H9 (cell line): ENCODE measurements around the gene MSI2. TPM values are rescaled to one million over a fixed set of nuclear protein-coding genes. Genes with fewer than 3 reads are reported as not detected.

ENCODE experiments used
- DNase-seq: peaks from one replicate; pipeline ENCODE4 v3.0.0-alpha.2; 2017
- H2AFZ ChIP-seq: one replicate; pipeline ENCODE4 v1.6.1; 2013; ENCODE audit warnings: mild to moderate bottlenecking, low read length, control low read depth, moderate library complexity
- H2AK5ac ChIP-seq: 2 replicates; pipeline ENCODE4 v1.6.1; 2013; ENCODE audit warnings: low read length, control low read depth, mixed read lengths; ENCODE audit not compliant: insufficient read length
- H2BK120ac ChIP-seq: one replicate; pipeline ENCODE4 v1.6.1; 2013; ENCODE audit warnings: low read depth, mild to moderate bottlenecking, low read length, control low read depth, inconsistent platforms; ENCODE audit not compliant: poor library complexity, severe bottlenecking
- H2BK12ac ChIP-seq: 2 replicates; pipeline ENCODE4 v1.6.1; 2013; ENCODE audit warnings: low read length, control low read depth, mixed read lengths, low read depth; ENCODE audit not compliant: insufficient read length
- H2BK15ac ChIP-seq: 2 replicates; pipeline ENCODE4 v1.6.1; 2013; ENCODE audit warnings: low read depth, low read length, control low read depth
- H2BK20ac ChIP-seq: one replicate; pipeline ENCODE4 v1.6.1; 2013; ENCODE audit warnings: low read depth, mild to moderate bottlenecking, low read length, control low read depth, inconsistent platforms; ENCODE audit not compliant: poor library complexity, severe bottlenecking
- H2BK5ac ChIP-seq: 2 replicates; pipeline ENCODE4 v1.6.1; 2013; ENCODE audit warnings: low read length, control low read depth, mixed read lengths; ENCODE audit not compliant: insufficient read length
- H3K14ac ChIP-seq: 2 replicates; pipeline ENCODE4 v1.6.1; 2013; ENCODE audit warnings: low read length, control low read depth; ENCODE audit not compliant: insufficient read depth
- H3K18ac ChIP-seq: 2 replicates; pipeline ENCODE4 v1.6.1; 2013; ENCODE audit warnings: low read depth, mild to moderate bottlenecking, mixed read lengths, low read length, control low read depth; ENCODE audit not compliant: insufficient read length
- H3K23ac ChIP-seq: 2 replicates; pipeline ENCODE4 v1.6.1; 2013; ENCODE audit warnings: low read length, control low read depth, mixed read lengths, low read depth; ENCODE audit not compliant: insufficient read length
- H3K23me2 ChIP-seq: 2 replicates; pipeline ENCODE4 v1.6.1; 2013; ENCODE audit warnings: low read depth, mild to moderate bottlenecking, mixed read lengths, low read length, control low read depth; ENCODE audit not compliant: insufficient read length, poor library complexity, severe bottlenecking
- H3K27ac ChIP-seq: 2 replicates; pipeline ENCODE4 v1.5.1; 2013; ENCODE audit warnings: low read length, control low read depth, mixed read lengths, low read depth; ENCODE audit not compliant: insufficient read length
- H3K27me3 ChIP-seq: 2 replicates; pipeline ENCODE4 v1.6.1; 2013; ENCODE audit warnings: low read length, control low read depth, inconsistent platforms; ENCODE audit not compliant: insufficient read depth
- H3K4ac ChIP-seq: 2 replicates; pipeline ENCODE4 v1.6.1; 2013; ENCODE audit warnings: low read depth, mild to moderate bottlenecking, control low read depth, inconsistent platforms, low read length, moderate library complexity
- H3K4me1 ChIP-seq: 2 replicates; pipeline ENCODE4 v1.6.1; 2013; ENCODE audit warnings: low read length, control low read depth, inconsistent platforms; ENCODE audit not compliant: insufficient read depth
- H3K4me2 ChIP-seq: 2 replicates; pipeline ENCODE4 v1.6.1; 2013; ENCODE audit warnings: low read length, control low read depth, mixed read lengths; ENCODE audit not compliant: insufficient read length, insufficient read depth
- H3K56ac ChIP-seq: 2 replicates; pipeline ENCODE4 v1.6.1; 2013; ENCODE audit warnings: low read depth, mild to moderate bottlenecking, mixed read lengths, low read length, control low read depth; ENCODE audit not compliant: insufficient read length
- H3K79me1 ChIP-seq: 2 replicates; pipeline ENCODE4 v1.6.1; 2013; ENCODE audit warnings: low read depth, mild to moderate bottlenecking, moderate library complexity, low read length, control low read depth, inconsistent platforms; ENCODE audit not compliant: insufficient read depth, poor library complexity, severe bottlenecking
- H3K79me2 ChIP-seq: 2 replicates; pipeline ENCODE4 v1.6.1; 2013; ENCODE audit warnings: low read length, control low read depth, inconsistent platforms; ENCODE audit not compliant: insufficient read depth
- H3K9ac ChIP-seq: 2 replicates; pipeline ENCODE4 v1.6.1; 2013; ENCODE audit warnings: low read length, control low read depth, mixed read lengths; ENCODE audit not compliant: insufficient read length; ENCODE audit errors: extremely low read depth
- H3K9me3 ChIP-seq: one replicate; pipeline ENCODE4 v1.6.1; 2013; ENCODE audit warnings: low read depth, low read length, inconsistent platforms; ENCODE audit not compliant: control insufficient read depth
- H3T11ph ChIP-seq: one replicate; pipeline ENCODE4 v1.6.1; 2013; ENCODE audit warnings: mild to moderate bottlenecking, low read length, control low read depth, inconsistent platforms
- H4K20me1 ChIP-seq: one replicate; pipeline ENCODE4 v1.6.1; 2013; ENCODE audit not compliant: control insufficient read depth, insufficient read length, insufficient read depth
- H4K5ac ChIP-seq: 2 replicates; pipeline ENCODE4 v1.6.1; 2013; ENCODE audit warnings: low read depth, mild to moderate bottlenecking, mixed read lengths, low read length, control low read depth; ENCODE audit not compliant: insufficient read length
- H4K8ac ChIP-seq: replicated peaks from 2 replicates; pipeline ENCODE4 v1.6.1; 2013; ENCODE audit warnings: low read length, control low read depth, mixed read lengths, low read depth; ENCODE audit not compliant: insufficient read length
- H4K91ac ChIP-seq: 2 replicates; pipeline ENCODE4 v1.6.1; 2013; ENCODE audit warnings: low read depth, mild to moderate bottlenecking, moderate library complexity, mixed read lengths, low read length, control low read depth; ENCODE audit not compliant: insufficient read length
- H3K27ac Mint-ChIP-seq, 3 experiments: 2 replicates in 2 of 3; 3 replicates in 1 of 3; pipeline ENCODE4 v1.8.0; 2020 to 2021; ENCODE audit warnings: mixed read lengths in 3 of 3, mild to moderate bottlenecking in 1 of 3, moderate library complexity in 1 of 3
- H3K27me3 Mint-ChIP-seq: 2 replicates; pipeline ENCODE4 v1.8.0; 2021; ENCODE audit warnings: low read depth, mild to moderate bottlenecking, moderate library complexity, mixed read lengths
- H3K36me3 Mint-ChIP-seq, 3 experiments: 2 replicates in 2 of 3; 3 replicates in 1 of 3; pipeline ENCODE4 v1.8.0; 2020 to 2021; ENCODE audit warnings: low read depth in 3 of 3, mixed read lengths in 3 of 3; ENCODE audit not compliant: insufficient read depth in 1 of 3
- H3K4me1 Mint-ChIP-seq, 2 experiments: 2 replicates each; pipeline ENCODE4 v1.8.0; 2020; ENCODE audit warnings: mixed read lengths in 2 of 2
- H3K4me3 Mint-ChIP-seq, 2 experiments: 2 replicates in 1 of 2; 3 replicates in 1 of 2; pipeline ENCODE4 v1.8.0; 2020 to 2021; ENCODE audit warnings: mild to moderate bottlenecking in 2 of 2, mixed read lengths in 2 of 2, moderate library complexity in 1 of 2
- H3K9me3 Mint-ChIP-seq, 2 experiments: 2 replicates in 1 of 2; 3 replicates in 1 of 2; pipeline ENCODE4 v1.8.0; 2020; ENCODE audit warnings: mild to moderate bottlenecking in 2 of 2, mixed read lengths in 2 of 2, moderate library complexity in 1 of 2
- WGBS: extraction: QIAGEN DNeasy Blood & Tissue Kit; methylation state at CpG from one replicate; pipeline ENCODE4 v1.1.7; 2013; ENCODE audit warnings: missing lambda C conversion rate, low lambda C conversion rate, mixed read lengths; ENCODE audit not compliant: insufficient read length; ENCODE audit errors: extremely low coverage; 5-methylcytosine and 5-hydroxymethylcytosine counted together
- total RNA-seq: library from RNA; stranded (reverse); gene quantifications from 2 replicates; pipeline ENCODE4 v1.2.1, GENCODE V29; 2021
- TF ChIP-seq, protein P1 (sequence below): fragments of 200-600 bp; sonication (generic); conservative IDR thresholded peaks from 3 replicates; pipeline ENCODE4 v1.8.0; 2021; ENCODE audit warnings: antibody characterized with exemption, mild to moderate bottlenecking

MSI2 gene
- total RNA-seq, 1 experiment from 2014 or later: 98.5 TPM

DNA sequence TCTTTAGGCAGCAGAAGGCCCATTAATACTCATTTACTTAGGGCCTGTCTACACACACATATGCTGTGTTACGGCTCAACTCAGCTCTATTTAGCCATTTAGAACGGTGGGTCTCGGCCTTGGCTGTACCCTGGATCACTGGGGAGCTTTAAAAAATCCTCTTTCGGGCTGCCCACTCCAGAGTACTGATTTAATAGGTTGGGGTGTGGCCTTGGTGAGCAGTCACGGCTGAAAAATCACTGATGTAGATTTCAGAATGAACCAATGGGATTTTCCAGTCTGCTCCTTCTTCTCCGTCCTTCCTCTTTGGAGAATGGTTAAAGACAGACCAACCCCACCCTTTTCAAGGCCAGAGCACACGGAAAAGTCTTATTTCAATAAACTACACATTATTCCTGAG, 265.3 kb downstream of the MSI2 start:
- H3K27me3 ChIP-seq: no peaks in the 10 kb centered on the region
- Mint-ChIP-seq H3K4me3 (no peak overlapping the region), H3K36me3 (no peaks in the 10 kb centered on the region; a peak in 1 of 7 replicates), H3K27ac (peak overlapping the region in 2 of 3 experiments; percentile 23 to 69; a peak in 1 of 7 replicates), H3K9me3 (no peaks in the 10 kb centered on the region), H3K27me3 (no peaks in the 10 kb centered on the region), H3K4me1 (peaks cover 52 to 72% of the 10 kb centered on the region in 2 experiments)
- no peak overlapping the region for H4K91ac ChIP-seq
- no peak overlapping the region for H2BK12ac ChIP-seq
- no peak overlapping the region for H3K27ac ChIP-seq
- H3K4ac ChIP-seq: no peak overlapping the region
- H4K20me1 ChIP-seq: no peaks in the 10 kb centered on the region
- H2AK5ac ChIP-seq: no peak overlapping the region
- no peak overlapping the region for H3K14ac ChIP-seq
- H3T11ph ChIP-seq: no peak overlapping the region
- no peak overlapping the region for H3K18ac ChIP-seq
- H2BK15ac ChIP-seq: no peak overlapping the region
- TF ChIP-seq, protein P1, sequence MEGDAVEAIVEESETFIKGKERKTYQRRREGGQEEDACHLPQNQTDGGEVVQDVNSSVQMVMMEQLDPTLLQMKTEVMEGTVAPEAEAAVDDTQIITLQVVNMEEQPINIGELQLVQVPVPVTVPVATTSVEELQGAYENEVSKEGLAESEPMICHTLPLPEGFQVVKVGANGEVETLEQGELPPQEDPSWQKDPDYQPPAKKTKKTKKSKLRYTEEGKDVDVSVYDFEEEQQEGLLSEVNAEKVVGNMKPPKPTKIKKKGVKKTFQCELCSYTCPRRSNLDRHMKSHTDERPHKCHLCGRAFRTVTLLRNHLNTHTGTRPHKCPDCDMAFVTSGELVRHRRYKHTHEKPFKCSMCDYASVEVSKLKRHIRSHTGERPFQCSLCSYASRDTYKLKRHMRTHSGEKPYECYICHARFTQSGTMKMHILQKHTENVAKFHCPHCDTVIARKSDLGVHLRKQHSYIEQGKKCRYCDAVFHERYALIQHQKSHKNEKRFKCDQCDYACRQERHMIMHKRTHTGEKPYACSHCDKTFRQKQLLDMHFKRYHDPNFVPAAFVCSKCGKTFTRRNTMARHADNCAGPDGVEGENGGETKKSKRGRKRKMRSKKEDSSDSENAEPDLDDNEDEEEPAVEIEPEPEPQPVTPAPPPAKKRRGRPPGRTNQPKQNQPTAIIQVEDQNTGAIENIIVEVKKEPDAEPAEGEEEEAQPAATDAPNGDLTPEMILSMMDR: no peak
- H4K8ac ChIP-seq: no peak overlapping the region
- H2BK5ac ChIP-seq: no peak overlapping the region
- H2AFZ ChIP-seq: no peak overlapping the region
- H3K23ac ChIP-seq: no peak overlapping the region
- H3K4me2 ChIP-seq: no peak overlapping the region
- no peaks in the 10 kb centered on the region for H3K79me1 ChIP-seq
- no peak for DNase-seq
- no peaks in the 10 kb centered on the region; the same call in 1 of the 2 replicates for H3K4me1 ChIP-seq
- H3K9ac ChIP-seq: no peak overlapping the region
- H3K79me2 ChIP-seq: no peaks in the 10 kb centered on the region
- H3K56ac ChIP-seq: no peak overlapping the region
- no peak overlapping the region for H2BK20ac ChIP-seq
- no peak overlapping the region for H4K5ac ChIP-seq
- H3K9me3 ChIP-seq: no peaks in the 10 kb centered on the region
- H2BK120ac ChIP-seq: no peak overlapping the region
- no peaks in the 10 kb centered on the region for H3K23me2 ChIP-seq
- WGBS: no CpG with 5 or more reads among the region's 7 CpGs
